ENCODE results near the gene PARN.

PARN gene

GRCh38 chr16:14539631-14540030 lies 90.4 kb downstream of the PARN start:
- Histone ChIP-seq H2BK120ac (ENCODE audit: low read depth, low read length) (no peak overlapping the region), H3K79me2 (ENCODE audit: control insufficient read depth, insufficient read depth, low read length) (no peaks in the 10 kb centered on the region)

GRCh38 chr16:14539156-14539555 lies 90.9 kb downstream of the PARN start:
- H3K4ac ChIP-seq (ENCODE audit: low read depth, low read length) = no peak overlapping the region

More at GRCh38 chr16:14539631-14540030, 90.4 kb downstream of the PARN start:
- Histone ChIP-seq H3K27ac (ENCODE audit: low read depth, low read length) (no peak overlapping the region), H3K4me1 (ENCODE audit: control insufficient read depth, low read depth, low read length) (no peaks in the 10 kb centered on the region), H3K79me1 (ENCODE audit: low read length) (no peaks in the 10 kb centered on the region), H2BK5ac (ENCODE audit: low read length) (no peak overlapping the region), H3K36me3 (ENCODE audit: control insufficient read depth, insufficient read depth, low read length) (no peaks in the 10 kb centered on the region), H3K9ac (ENCODE audit: low read length) (no peak overlapping the region), H3K56ac (ENCODE audit: low read length) (no peak overlapping the region), H3K23ac (ENCODE audit: low read length) (no peak overlapping the region), H3K27me3 (ENCODE audit: insufficient read depth, low read length, poor library complexity) (no peaks in the 10 kb centered on the region), H2AK5ac (ENCODE audit: low read length) (no peak overlapping the region), H3K4me3 (ENCODE audit: low read length) (no peak overlapping the region), H2BK15ac (replicated peaks; ENCODE audit: low read depth) (no peak overlapping the region), H3K4ac (ENCODE audit: low read depth, low read length) (no peak overlapping the region), H3K4me2 (ENCODE audit: low read length) (no peak overlapping the region), H4K8ac (ENCODE audit: low read depth, low read length) (no peak overlapping the region), H3K18ac (ENCODE audit: low read length) (no peak overlapping the region), H4K5ac (ENCODE audit: low read length) (no peak overlapping the region)
- DNase-seq = no peak
- no CpG with 5 or more reads among the region's 2 CpGs for WGBS (ENCODE audit: extremely low coverage, insufficient coverage, low lambda C conversion rate)

DNA sequence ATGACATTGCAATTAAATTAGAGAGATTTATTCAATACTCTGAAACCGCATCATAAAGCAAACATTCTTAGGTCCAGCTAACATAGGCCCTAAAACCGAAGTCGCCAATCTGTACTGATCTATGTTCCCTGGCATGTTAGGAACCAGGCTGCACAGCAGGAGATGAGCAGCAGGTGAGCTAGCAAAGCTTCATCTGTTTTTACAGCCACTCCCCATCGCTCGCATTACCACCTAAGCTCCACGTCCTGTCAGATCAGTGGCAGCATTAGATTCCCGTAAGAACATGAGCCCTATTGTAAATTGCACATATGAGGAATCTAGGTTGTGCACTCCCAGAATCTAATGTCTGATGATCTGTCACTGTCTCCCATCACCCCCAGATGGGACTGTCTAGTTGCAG lies 91.5 kb downstream of the PARN start:
- H2AK5ac ChIP-seq (ENCODE audit: low read length) = no peak overlapping the region
- no CpG with 5 or more reads among the region's 7 CpGs for WGBS (ENCODE audit: extremely low coverage, insufficient coverage, low lambda C conversion rate)
- no peak for DNase-seq

More at GRCh38 chr16:14539156-14539555, 90.9 kb downstream of the PARN start:
- Histone ChIP-seq H3K9ac (ENCODE audit: low read length) (no peak overlapping the region), H3K56ac (ENCODE audit: low read length) (no peak overlapping the region), H3K79me2 (ENCODE audit: control insufficient read depth, insufficient read depth, low read length) (no peaks in the 10 kb centered on the region), H3K4me1 (ENCODE audit: control insufficient read depth, low read depth, low read length) (no peaks in the 10 kb centered on the region), H3K4me3 (ENCODE audit: low read length) (no peak overlapping the region), H3K23ac (ENCODE audit: low read length) (no peak overlapping the region), H3K79me1 (ENCODE audit: low read length) (no peaks in the 10 kb centered on the region), H3K36me3 (ENCODE audit: control insufficient read depth, insufficient read depth, low read length) (no peaks in the 10 kb centered on the region), H4K5ac (ENCODE audit: low read length) (no peak overlapping the region), H2BK15ac (replicated peaks; ENCODE audit: low read depth) (no peak overlapping the region), H2BK120ac (ENCODE audit: low read depth, low read length) (no peak overlapping the region), H3K4me2 (ENCODE audit: low read length) (no peak overlapping the region), H2AK5ac (ENCODE audit: low read length) (no peak overlapping the region), H2BK5ac (ENCODE audit: low read length) (no peak overlapping the region), H3K27ac (ENCODE audit: low read depth, low read length) (no peak overlapping the region), H4K8ac (ENCODE audit: low read depth, low read length) (no peak overlapping the region), H3K18ac (ENCODE audit: low read length) (no peak overlapping the region), H3K27me3 (ENCODE audit: insufficient read depth, low read length, poor library complexity) (no peaks in the 10 kb centered on the region)
- DNase-seq = no peak
- WGBS (ENCODE audit: extremely low coverage, insufficient coverage, low lambda C conversion rate) = no CpG with 5 or more reads among the region's 5 CpGs

DNA sequence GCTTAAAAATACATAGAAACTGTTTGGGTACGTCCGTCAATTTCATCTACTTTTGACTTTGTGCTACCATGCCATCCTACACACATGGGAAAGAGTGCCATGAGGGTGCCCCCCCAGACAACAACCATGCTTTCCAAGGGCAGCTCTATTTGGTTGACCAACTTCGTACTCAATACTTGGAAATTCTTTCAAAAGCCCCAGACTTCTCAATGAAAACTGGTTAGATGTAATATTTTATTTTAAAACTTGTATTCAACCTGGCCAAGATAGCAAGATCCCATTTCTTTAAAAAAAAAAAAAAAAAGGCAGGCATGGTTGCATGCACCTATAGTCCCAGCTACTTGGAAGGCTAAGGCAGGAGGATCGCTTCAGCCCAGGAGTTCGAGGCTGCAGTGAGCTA lies 98.4 kb downstream of the PARN start:
- Histone ChIP-seq H3K27me3 (ENCODE audit: insufficient read depth, low read length, poor library complexity) (no peaks in the 10 kb centered on the region), H3K9ac (ENCODE audit: low read length) (no peak overlapping the region), H3K79me2 (ENCODE audit: control insufficient read depth, insufficient read depth, low read length) (no peaks in the 10 kb centered on the region), H4K5ac (ENCODE audit: low read length) (no peak overlapping the region), H3K23ac (ENCODE audit: low read length) (no peak overlapping the region), H2BK15ac (replicated peaks; ENCODE audit: low read depth) (no peak overlapping the region), H3K4me1 (ENCODE audit: control insufficient read depth, low read depth, low read length) (no peaks in the 10 kb centered on the region), H3K18ac (ENCODE audit: low read length) (no peak overlapping the region), H2BK120ac (ENCODE audit: low read depth, low read length) (no peak overlapping the region), H3K4ac (ENCODE audit: low read depth, low read length) (no peak overlapping the region), H3K4me2 (ENCODE audit: low read length) (no peak overlapping the region), H4K8ac (ENCODE audit: low read depth, low read length) (no peak overlapping the region), H3K27ac (ENCODE audit: low read depth, low read length) (no peak overlapping the region), H3K56ac (ENCODE audit: low read length) (no peak overlapping the region), H2AK5ac (ENCODE audit: low read length) (no peak overlapping the region), H3K4me3 (ENCODE audit: low read length) (no peak overlapping the region), H2BK5ac (ENCODE audit: low read length) (no peak overlapping the region), H3K79me1 (ENCODE audit: low read length) (no peaks in the 10 kb centered on the region), H3K36me3 (ENCODE audit: control insufficient read depth, insufficient read depth, low read length) (no peaks in the 10 kb centered on the region)
- DNase-seq = no peak
- no CpG with 5 or more reads among the region's 5 CpGs for WGBS (ENCODE audit: extremely low coverage, insufficient coverage, low lambda C conversion rate)

More for the DNA sequence above, 91.5 kb downstream of the PARN start:
- H3K36me3 ChIP-seq (ENCODE audit: control insufficient read depth, insufficient read depth, low read length) = no peaks in the 10 kb centered on the region
- H3K4me2 ChIP-seq (ENCODE audit: low read length) = no peak overlapping the region
- no peak overlapping the region for H3K27ac ChIP-seq (ENCODE audit: low read depth, low read length)
- H3K56ac ChIP-seq (ENCODE audit: low read length) = no peak overlapping the region
- H3K4me1 ChIP-seq (ENCODE audit: control insufficient read depth, low read depth, low read length) = no peaks in the 10 kb centered on the region
- H2BK15ac ChIP-seq (replicated peaks; ENCODE audit: low read depth) = no peak overlapping the region
- H3K4me3 ChIP-seq (ENCODE audit: low read length) = no peak overlapping the region
- no peak overlapping the region for H3K23ac ChIP-seq (ENCODE audit: low read length)
- no peaks in the 10 kb centered on the region for H3K27me3 ChIP-seq (ENCODE audit: insufficient read depth, low read length, poor library complexity)
- no peak overlapping the region for H3K18ac ChIP-seq (ENCODE audit: low read length)
- no peak overlapping the region for H4K5ac ChIP-seq (ENCODE audit: low read length)
- no peak overlapping the region for H3K9ac ChIP-seq (ENCODE audit: low read length)
- H2BK5ac ChIP-seq (ENCODE audit: low read length) = no peak overlapping the region
- H2BK120ac ChIP-seq (ENCODE audit: low read depth, low read length) = no peak overlapping the region
- no peaks in the 10 kb centered on the region for H3K79me1 ChIP-seq (ENCODE audit: low read length)
- no peak overlapping the region for H4K8ac ChIP-seq (ENCODE audit: low read depth, low read length)
- H3K4ac ChIP-seq (ENCODE audit: low read depth, low read length) = no peak overlapping the region
- H3K79me2 ChIP-seq (ENCODE audit: control insufficient read depth, insufficient read depth, low read length) = no peaks in the 10 kb centered on the region

DNA sequence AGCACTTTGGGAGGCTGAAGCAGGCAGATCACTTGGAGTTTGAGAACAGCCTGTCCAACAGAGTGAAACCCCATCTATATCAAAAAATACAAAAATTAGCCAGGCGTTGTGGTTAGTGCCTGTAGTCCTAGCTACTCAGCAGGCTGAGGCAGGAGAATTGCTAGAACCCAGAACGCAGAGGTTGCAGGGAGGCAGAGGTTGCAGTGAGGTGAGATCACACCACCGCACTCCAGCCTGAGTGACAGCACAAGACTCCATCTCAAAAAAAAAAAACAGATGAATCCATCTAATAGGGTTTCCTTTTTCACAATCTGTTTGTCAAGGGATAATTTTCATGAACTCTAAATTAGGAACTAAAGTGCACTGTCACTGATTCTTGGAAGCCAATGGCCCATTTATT lies 99.0 kb downstream of the PARN start:
- no peak overlapping the region for H3K18ac ChIP-seq (ENCODE audit: low read length)
- H3K4ac ChIP-seq (ENCODE audit: low read depth, low read length) = no peak overlapping the region
- no peak overlapping the region for H2AK5ac ChIP-seq (ENCODE audit: low read length)
- no peak overlapping the region for H3K9ac ChIP-seq (ENCODE audit: low read length)
- H3K56ac ChIP-seq (ENCODE audit: low read length) = no peak overlapping the region
- no peak overlapping the region for H3K23ac ChIP-seq (ENCODE audit: low read length)
- H2BK5ac ChIP-seq (ENCODE audit: low read length) = no peak overlapping the region
- H2BK15ac ChIP-seq (replicated peaks; ENCODE audit: low read depth) = no peak overlapping the region
- no peaks in the 10 kb centered on the region for H3K27me3 ChIP-seq (ENCODE audit: insufficient read depth, low read length, poor library complexity)
- DNase-seq = no peak
- no peak overlapping the region for H4K8ac ChIP-seq (ENCODE audit: low read depth, low read length)
- H4K5ac ChIP-seq (ENCODE audit: low read length) = no peak overlapping the region
- no peaks in the 10 kb centered on the region for H3K79me1 ChIP-seq (ENCODE audit: low read length)
- H3K4me3 ChIP-seq (ENCODE audit: low read length) = no peak overlapping the region
- no peaks in the 10 kb centered on the region for H3K79me2 ChIP-seq (ENCODE audit: control insufficient read depth, insufficient read depth, low read length)
- no peak overlapping the region for H2BK120ac ChIP-seq (ENCODE audit: low read depth, low read length)
- no peak overlapping the region for H3K27ac ChIP-seq (ENCODE audit: low read depth, low read length)
- no peak overlapping the region for H3K4me2 ChIP-seq (ENCODE audit: low read length)
- no peaks in the 10 kb centered on the region for H3K36me3 ChIP-seq (ENCODE audit: control insufficient read depth, insufficient read depth, low read length)
- WGBS (ENCODE audit: extremely low coverage, insufficient coverage, low lambda C conversion rate) = no CpG with 5 or more reads among the region's 3 CpGs
- no peaks in the 10 kb centered on the region for H3K4me1 ChIP-seq (ENCODE audit: control insufficient read depth, low read depth, low read length)

DNA sequence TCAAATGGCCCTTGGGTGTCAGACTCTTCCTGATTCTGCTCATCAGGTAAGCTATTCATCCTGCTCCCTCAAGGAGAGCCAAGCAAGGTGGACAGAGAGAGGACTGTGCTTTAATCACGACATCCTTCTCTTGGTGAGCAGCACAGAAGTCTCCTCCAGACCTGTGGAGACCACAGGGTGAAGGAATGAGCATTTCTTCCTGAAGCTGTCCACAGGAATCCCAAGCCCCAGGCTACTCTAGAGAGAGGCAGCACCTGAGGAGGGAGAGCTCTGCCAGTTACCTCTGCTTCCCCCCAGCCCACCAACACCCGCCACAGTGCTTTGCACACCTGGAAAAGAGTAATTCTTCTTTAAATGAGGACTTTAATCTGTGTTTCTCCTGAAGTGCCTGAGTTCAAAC lies 100.0 kb downstream of the PARN start:
- H3K79me2 ChIP-seq (ENCODE audit: control insufficient read depth, insufficient read depth, low read length) = no peaks in the 10 kb centered on the region
- H2BK120ac ChIP-seq (ENCODE audit: low read depth, low read length) = no peak overlapping the region
- no peak overlapping the region for H4K5ac ChIP-seq (ENCODE audit: low read length)
- no peak overlapping the region for H3K4ac ChIP-seq (ENCODE audit: low read depth, low read length)
- no peaks in the 10 kb centered on the region for H3K36me3 ChIP-seq (ENCODE audit: control insufficient read depth, insufficient read depth, low read length)
- no peaks in the 10 kb centered on the region for H3K27me3 ChIP-seq (ENCODE audit: insufficient read depth, low read length, poor library complexity)
- no peak overlapping the region for H3K18ac ChIP-seq (ENCODE audit: low read length)
- no peaks in the 10 kb centered on the region for H3K4me1 ChIP-seq (ENCODE audit: control insufficient read depth, low read depth, low read length)
- no peak overlapping the region for H3K23ac ChIP-seq (ENCODE audit: low read length)
- H2BK15ac ChIP-seq (replicated peaks; ENCODE audit: low read depth) = no peak overlapping the region
- no peak overlapping the region for H2AK5ac ChIP-seq (ENCODE audit: low read length)
- no peak overlapping the region for H3K56ac ChIP-seq (ENCODE audit: low read length)
- no peak overlapping the region for H3K27ac ChIP-seq (ENCODE audit: low read depth, low read length)
- no peak overlapping the region for H3K9ac ChIP-seq (ENCODE audit: low read length)
- H3K4me2 ChIP-seq (ENCODE audit: low read length) = no peak overlapping the region
- H3K4me3 ChIP-seq (ENCODE audit: low read length) = no peak overlapping the region
- H4K8ac ChIP-seq (ENCODE audit: low read depth, low read length) = no peak overlapping the region
- no peak overlapping the region for H2BK5ac ChIP-seq (ENCODE audit: low read length)
- no peaks in the 10 kb centered on the region for H3K79me1 ChIP-seq (ENCODE audit: low read length)
- no peak for DNase-seq
- no CpG with 5 or more reads among the region's 2 CpGs for WGBS (ENCODE audit: extremely low coverage, insufficient coverage, low lambda C conversion rate)

All from mesendoderm (in vitro differentiated cells).